Placental pericyte (primary cell): Measurements from ENCODE around the gene CABLES2. TPM values are rescaled to one million over a fixed set of nuclear protein-coding genes. Genes with fewer than 3 reads are reported as not detected.

Experiments used
- total RNA-seq: library from RNA; depleted of rRNA; stranded (reverse); fragments of >200 nt; gene quantifications from 2 replicates; pipeline ENCODE4 v1.2.3, GENCODE V29; 2012

The CABLES2 gene, protein sequence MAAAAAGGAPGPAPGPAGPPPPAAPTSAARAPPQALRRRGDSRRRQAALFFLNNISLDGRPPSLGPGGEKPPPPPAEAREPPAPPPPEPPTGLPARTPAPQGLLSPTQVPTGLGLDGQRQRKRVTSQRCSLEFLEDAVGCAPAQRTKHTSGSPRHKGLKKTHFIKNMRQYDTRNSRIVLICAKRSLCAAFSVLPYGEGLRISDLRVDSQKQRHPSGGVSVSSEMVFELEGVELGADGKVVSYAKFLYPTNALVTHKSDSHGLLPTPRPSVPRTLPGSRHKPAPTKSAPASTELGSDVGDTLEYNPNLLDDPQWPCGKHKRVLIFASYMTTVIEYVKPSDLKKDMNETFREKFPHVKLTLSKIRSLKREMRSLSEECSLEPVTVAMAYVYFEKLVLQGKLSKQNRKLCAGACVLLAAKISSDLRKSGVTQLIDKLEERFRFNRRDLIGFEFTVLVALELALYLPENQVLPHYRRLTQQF
- 4.4 and 8.8 TPM in 2 replicates for total RNA-seq

DNA sequence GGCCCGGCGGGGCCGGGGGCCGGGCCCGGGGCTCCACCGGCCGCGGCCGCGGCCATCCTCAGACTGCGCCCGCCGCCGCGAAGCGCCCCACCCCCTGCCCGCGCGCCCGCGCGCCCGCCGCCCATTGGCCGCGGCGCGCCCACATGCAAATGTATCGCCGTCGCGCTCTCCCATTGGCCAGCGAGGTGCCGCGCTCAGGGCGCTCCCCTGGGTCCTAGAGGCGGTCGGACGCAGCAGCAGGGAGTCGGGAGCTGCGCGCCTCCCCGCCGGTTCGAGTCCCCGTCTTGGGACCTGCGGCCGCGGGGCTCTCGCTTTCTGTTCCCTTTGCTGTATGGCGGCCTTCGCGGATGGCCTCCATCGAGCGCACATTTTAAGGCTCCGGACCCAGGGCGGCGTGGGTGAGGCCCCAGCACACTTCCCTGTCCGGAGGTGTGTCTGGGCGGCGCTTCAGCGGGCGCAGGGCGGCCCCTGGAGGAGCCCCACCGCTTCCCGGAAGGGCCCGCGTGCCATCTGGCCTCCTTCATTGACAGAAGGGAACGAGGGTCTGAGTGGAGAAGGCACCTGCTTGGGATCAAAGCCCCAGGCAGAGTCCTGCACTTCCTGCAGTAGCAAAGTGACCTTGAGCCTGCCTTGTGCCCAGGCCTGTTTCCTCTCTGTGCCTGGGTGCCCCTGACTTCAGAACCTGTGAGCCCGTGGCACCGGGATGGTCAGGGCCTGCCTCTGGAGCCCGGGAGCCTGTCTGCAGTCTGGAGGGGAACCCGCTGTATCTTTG is at the start of gene CABLES2:
TSS of gene CABLES2 (minus strand) at position 65 of the 772 bp plus-strand sequence. CDS start at position 56, 9 bp downstream.

GRCh38 chr20:62427172-62428001 is 20.3 kb upstream of the CABLES2 start, which contains the start of gene RBBP8NL:
Gene RBBP8NL (minus strand): TSS chr20:62427539. CDS start chr20:62419647, 7,892 bp downstream.

DNA sequence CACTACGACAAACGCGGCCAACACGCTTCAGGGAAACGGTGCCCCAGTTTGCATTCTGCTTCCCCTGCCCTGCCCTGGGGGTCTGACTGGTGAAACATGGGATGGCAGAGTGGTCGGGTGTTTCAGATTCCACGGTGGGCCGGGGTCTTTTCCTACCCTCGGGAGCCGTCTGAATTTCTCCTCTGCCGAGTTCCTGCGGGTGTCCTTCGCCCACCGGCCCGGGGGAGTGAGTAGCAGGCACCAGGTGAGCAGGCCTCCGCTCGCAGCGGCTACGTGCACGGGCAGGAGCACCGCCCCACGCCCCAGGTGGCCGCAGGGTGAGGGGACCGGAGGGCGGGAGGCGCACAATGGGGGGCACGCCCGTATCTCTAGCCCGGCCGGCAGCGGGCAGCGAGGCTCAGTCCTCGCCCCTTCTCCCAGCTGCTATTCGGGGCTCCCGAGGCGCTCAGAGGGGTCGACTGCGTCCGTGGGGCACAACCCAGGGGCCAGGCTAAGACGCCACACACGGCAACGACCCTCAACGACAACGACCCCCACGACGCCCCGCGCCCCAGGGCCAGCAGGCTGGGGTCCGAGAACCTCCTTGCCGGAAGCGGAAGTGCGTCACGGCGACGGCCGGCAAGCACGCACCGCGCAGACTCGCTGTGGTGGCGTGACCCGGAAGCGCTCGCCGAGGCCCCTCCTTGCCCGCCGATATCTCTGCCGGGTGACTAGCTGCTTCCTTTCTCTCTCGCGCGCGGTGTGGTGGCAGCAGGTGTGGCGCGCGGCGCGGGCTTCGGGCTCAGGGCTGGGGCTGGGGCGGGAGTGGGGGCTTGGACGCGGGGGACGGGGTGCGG is 20.5 kb downstream of the CABLES2 start, which contains the start of gene RPS21:
TSS of gene RPS21 (plus strand) at position 721 of the 836 bp plus-strand sequence. CDS start 236 bp downstream, outside the sequence.

DNA sequence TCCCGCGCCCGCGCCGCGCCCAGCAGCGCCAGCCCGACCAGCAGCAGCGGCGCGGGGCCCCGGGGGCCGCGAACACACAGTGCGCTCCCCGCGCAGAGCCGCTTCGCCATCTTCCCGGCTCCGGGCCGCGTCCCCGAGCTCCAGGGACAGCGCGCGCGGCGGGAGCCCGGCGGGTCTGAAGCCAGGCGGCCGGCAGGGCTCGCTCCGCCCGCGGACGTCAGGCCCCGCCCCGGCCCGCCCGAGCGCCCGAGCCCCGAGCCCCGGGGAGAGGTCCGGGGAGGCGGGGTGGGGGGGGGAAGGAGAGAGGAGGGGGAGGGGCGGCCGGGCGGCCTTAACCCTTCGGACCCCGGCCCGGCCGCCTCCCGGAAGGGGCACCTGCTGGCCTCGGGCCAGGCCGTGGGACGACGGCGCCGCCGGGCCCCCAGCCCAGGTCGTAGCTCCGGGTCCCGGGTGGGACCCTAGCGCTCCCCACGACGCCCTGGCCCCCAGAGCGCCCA is 39.9 kb downstream of the CABLES2 start, which contains the start of gene LAMA5:
TSS of gene LAMA5 (minus strand) at position 177 of the 497 bp plus-strand sequence. CDS start at position 110, 67 bp downstream.

Other genes starting within 250 kb of the CABLES2 start
- 17.3 and 20.6 TPM in 2 replicates for gene MTG2, start 224.3 kb downstream of the CABLES2 start, total RNA-seq
- gene HRH3, start 187.0 kb downstream of the CABLES2 start, total RNA-seq: not detected in 2 replicates
- gene OSBPL2, start 168.8 kb downstream of the CABLES2 start, total RNA-seq: 23.9 and 34.1 TPM in 2 replicates
- 174 and 247 TPM in 2 replicates for gene ADRM1, start 104.3 kb downstream of the CABLES2 start, total RNA-seq
- gene LAMA5, start 40.0 kb downstream of the CABLES2 start, total RNA-seq: 53.8 and 64.3 TPM in 2 replicates
- 472 and 851 TPM in 2 replicates for gene RPS21, start 20.2 kb downstream of the CABLES2 start, total RNA-seq
- gene RBBP8NL, start 20.3 kb upstream of the CABLES2 start, total RNA-seq: not detected in 2 replicates
- gene GATA5, start 68.7 kb upstream of the CABLES2 start, total RNA-seq: not detected in 2 replicates
- gene SLCO4A1, start 235.2 kb upstream of the CABLES2 start, total RNA-seq: 0.44 and 6.6 TPM in 2 replicates